ENCODE measurements around the gene GPR62.

The GPR62 gene

DNA sequence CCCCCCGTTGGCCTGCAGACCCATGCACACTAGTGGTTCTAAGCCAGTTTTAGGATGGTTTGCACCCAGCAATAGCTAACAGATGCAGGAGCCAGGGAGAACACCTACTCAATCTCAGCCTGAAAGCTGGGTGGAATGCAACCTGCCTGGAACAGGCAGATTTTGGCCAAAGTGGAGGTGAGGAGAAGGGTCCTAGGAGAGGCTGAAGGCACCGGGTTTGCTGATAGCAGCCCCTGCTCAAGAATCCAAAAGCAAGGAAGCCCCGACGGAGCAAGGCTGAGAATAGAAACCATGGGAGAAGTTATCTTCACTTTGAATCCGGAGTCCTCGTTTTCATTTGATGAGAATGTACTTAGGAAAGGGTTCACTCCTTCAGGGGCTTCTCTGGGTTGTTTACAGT lies 23.4 kb upstream of the GPR62 start:
- Histone ChIP-seq H3K9ac (ENCODE audit: low read depth in 1 of 2, low read length in 2 of 2) (no peak overlapping the region), H3K4me1 (ENCODE audit: control insufficient read depth in 2 of 2, insufficient read depth in 2 of 2, low read length in 2 of 2) (no peaks in the 10 kb centered on the region), H3K27ac (ENCODE audit: low read depth in 2 of 2, low read length in 2 of 2) (no peak overlapping the region), H3K27me3 (ENCODE audit: control insufficient read depth in 2 of 2, insufficient read depth in 2 of 2, low read length in 2 of 2) (no peaks in the 10 kb centered on the region), H3K4me3 (ENCODE audit: low read length in 2 of 2) (no peak overlapping the region), H3K36me3 (ENCODE audit: control insufficient read depth in 2 of 2, insufficient read depth in 2 of 2, low read length in 2 of 2) (peaks cover 32 to 38% of the 10 kb centered on the region in 2 donors), H3K9me3 (ENCODE audit: control insufficient read depth in 2 of 2, low read length in 2 of 2) (no peaks in the 10 kb centered on the region)

DNA sequence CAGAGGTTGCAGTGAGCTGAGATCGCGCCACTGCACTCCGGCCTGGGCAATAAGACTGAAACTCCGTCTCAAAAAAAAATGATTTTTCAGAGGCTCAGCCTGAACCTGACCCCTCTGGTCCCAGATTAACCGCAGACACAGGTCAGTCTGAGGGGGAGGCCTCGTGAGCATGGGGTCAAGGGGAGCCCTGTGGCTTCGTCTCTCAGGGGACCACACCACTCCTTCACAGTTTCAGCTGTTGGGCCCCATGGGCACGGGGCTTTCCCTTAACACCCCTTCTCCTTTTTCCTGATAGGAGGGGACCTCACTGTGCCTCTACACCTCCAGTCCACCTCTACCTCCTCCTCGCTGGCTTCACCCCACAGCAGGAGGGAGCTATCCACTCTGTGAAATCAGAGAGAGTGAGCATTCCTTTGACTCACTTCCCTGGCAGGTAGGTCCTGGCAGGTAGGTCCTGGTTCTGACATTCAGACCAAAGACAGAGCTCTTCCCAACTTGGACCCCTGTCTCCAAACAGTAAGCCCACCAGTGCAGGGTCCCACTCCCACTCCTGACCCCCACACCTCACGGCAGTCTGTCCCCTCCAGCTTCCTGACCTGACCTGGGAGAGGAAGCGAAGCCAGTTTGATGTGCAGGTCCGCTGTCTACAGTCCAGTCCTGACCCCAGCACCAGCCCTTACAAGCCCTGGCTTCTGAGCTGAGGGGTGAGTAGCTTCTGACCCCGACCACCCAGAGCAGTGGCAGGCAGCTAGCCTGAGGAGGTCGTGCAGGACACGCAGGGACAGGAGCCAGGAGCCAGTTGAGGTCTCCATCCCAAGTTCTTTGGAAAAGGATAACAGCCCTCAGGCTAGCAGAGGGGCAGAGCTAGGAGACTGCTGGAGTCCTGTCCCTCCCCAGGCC lies 22.5 kb upstream of the GPR62 start:
- H3K9me3 ChIP-seq (ENCODE audit: control insufficient read depth in 2 of 2, low read length in 2 of 2), result no peaks in the 10 kb centered on the region
- peaks cover 41 to 48% of the 10 kb centered on the region in 2 donors for H3K36me3 ChIP-seq (ENCODE audit: control insufficient read depth in 2 of 2, insufficient read depth in 2 of 2, low read length in 2 of 2)
- H3K4me1 ChIP-seq (ENCODE audit: control insufficient read depth in 2 of 2, insufficient read depth in 2 of 2, low read length in 2 of 2), result no peaks in the 10 kb centered on the region
- H3K9ac ChIP-seq (ENCODE audit: low read depth in 1 of 2, low read length in 2 of 2), result no peak overlapping the region
- no peak overlapping the region for H3K4me3 ChIP-seq (ENCODE audit: low read length in 2 of 2)
- H3K27ac ChIP-seq (ENCODE audit: low read depth in 2 of 2, low read length in 2 of 2), result no peak overlapping the region
- H3K27me3 ChIP-seq (ENCODE audit: control insufficient read depth in 2 of 2, insufficient read depth in 2 of 2, low read length in 2 of 2), result no peaks in the 10 kb centered on the region

DNA sequence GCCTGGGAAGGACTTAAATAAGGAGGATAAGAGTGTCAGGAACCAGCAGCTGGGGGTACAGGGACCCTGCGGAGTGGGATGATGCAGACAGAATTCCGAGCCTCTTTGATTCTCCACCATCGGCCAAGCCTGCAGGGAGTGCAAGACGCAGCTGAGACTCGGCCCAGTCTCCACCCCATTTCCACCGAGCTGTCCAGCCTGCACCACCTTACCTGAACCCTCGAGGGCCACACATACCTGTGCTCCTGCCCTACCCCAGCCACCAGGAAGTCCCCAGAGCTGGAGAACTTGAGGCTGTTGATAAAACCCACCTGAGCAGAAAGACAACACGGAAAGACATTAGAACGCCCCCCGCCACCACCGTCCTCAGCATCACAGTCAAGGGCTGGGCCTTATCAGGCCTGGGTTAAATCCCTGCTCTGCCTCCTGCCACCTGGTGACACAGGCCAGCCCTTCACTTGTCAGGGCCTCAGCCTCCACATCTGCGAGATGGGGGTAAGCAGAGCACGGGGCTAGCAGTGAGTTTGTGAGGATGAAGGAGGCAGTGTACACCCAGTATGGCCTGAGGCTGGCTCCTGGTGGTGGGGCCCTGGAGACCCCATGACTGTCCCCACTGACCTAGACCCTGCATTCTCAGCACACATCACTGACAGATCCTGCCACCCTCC lies 21.6 kb upstream of the GPR62 start:
- Histone ChIP-seq H3K36me3 (ENCODE audit: control insufficient read depth in 2 of 2, insufficient read depth in 2 of 2, low read length in 2 of 2) (peaks cover 44 to 48% of the 10 kb centered on the region in 2 donors), H3K27ac (ENCODE audit: low read depth in 2 of 2, low read length in 2 of 2) (no peak overlapping the region), H3K4me1 (ENCODE audit: control insufficient read depth in 2 of 2, insufficient read depth in 2 of 2, low read length in 2 of 2) (no peaks in the 10 kb centered on the region), H3K9ac (ENCODE audit: low read depth in 1 of 2, low read length in 2 of 2) (no peak overlapping the region), H3K9me3 (ENCODE audit: control insufficient read depth in 2 of 2, low read length in 2 of 2) (no peaks in the 10 kb centered on the region), H3K4me3 (ENCODE audit: low read length in 2 of 2) (no peak overlapping the region), H3K27me3 (ENCODE audit: control insufficient read depth in 2 of 2, insufficient read depth in 2 of 2, low read length in 2 of 2) (no peaks in the 10 kb centered on the region)

DNA sequence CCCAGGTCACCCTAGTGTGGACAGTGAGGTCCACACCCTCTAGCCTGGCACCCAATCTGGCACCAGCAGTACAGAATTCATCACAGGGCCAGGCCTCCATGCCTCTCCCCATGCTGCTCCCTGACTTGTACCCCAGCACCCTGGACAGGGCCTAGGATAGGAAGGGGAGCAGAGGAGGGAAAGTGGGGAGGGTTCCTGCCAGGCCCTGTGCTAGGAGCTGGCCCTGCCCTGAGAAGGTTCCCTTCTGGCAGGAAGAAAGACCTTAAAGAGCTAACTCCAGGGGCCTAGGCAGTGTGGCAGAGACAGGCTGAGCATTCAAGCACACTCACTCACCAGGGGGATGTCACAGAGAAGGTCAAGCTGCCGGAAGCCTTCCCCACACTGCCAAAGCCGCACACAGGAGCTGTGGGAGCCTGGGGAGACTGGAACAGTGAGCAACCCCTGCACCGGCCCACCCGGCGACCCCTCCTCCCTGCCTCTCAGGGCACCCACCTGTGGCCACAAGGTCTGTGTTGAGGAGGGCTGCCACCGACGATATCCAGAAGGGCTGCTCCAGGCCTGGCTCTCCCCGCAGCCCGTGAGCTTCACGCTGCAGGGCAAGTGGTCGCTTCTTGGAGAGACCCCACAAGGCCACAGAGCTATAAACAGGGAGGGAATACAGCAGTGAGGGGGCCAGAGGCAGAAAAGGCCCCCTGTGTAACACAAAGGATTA lies 20.9 kb upstream of the GPR62 start:
- H3K4me1 ChIP-seq (ENCODE audit: control insufficient read depth in 2 of 2, insufficient read depth in 2 of 2, low read length in 2 of 2), result no peaks in the 10 kb centered on the region
- no peaks in the 10 kb centered on the region for H3K9me3 ChIP-seq (ENCODE audit: control insufficient read depth in 2 of 2, low read length in 2 of 2)
- no peak overlapping the region for H3K27ac ChIP-seq (ENCODE audit: low read depth in 2 of 2, low read length in 2 of 2)
- peaks cover 44 to 51% of the 10 kb centered on the region in 2 donors for H3K36me3 ChIP-seq (ENCODE audit: control insufficient read depth in 2 of 2, insufficient read depth in 2 of 2, low read length in 2 of 2)
- no peaks in the 10 kb centered on the region for H3K27me3 ChIP-seq (ENCODE audit: control insufficient read depth in 2 of 2, insufficient read depth in 2 of 2, low read length in 2 of 2)
- H3K9ac ChIP-seq (ENCODE audit: low read depth in 1 of 2, low read length in 2 of 2), result no peak overlapping the region
- H3K4me3 ChIP-seq (ENCODE audit: low read length in 2 of 2), result no peak overlapping the region

DNA sequence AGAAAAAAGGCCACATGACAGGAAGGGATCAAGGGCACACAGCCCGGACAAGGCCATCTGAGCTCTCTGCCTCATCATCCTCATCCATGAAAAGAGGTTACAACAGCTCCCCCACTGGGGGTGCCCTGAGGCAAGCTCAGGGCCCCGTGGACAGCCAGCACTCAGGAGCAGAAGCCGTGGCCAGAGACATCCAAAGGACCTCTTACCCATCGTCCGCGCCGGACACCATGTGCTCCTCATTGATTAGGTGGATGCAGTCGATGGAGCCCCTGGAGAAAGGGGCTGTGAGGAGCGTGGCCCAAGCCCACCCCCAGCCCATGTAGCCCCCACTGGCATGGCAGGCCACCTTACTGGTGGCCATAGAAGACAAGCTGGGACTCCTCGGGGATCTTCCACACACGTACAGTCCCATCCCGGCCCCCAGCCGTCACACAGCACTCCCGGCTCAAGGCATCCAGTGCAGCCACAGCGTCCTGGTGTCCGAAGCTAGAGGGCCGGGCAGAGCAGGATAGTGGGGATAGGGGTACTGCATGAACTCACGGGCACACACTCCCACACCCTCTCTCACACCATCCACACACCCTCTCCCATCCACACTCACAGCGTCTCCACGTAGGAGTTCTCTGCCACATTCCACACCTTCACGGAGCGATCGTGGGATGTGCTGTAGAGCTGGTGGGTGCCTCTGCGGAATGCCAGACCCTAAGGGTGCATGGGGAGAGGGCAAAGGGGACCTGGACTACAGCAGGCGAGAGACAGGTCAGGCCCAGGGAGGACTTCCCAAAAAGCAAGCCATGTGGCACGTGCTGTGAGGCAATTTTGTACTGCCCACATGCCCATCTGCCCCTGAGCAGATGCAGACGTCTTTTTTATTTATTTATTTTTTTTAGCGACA lies 19.9 kb upstream of the GPR62 start:
- H3K4me1 ChIP-seq (ENCODE audit: control insufficient read depth in 2 of 2, insufficient read depth in 2 of 2, low read length in 2 of 2), result no peaks in the 10 kb centered on the region
- no peak overlapping the region for H3K9ac ChIP-seq (ENCODE audit: low read depth in 1 of 2, low read length in 2 of 2)
- H3K27me3 ChIP-seq (ENCODE audit: control insufficient read depth in 2 of 2, insufficient read depth in 2 of 2, low read length in 2 of 2), result no peaks in the 10 kb centered on the region
- H3K27ac ChIP-seq (ENCODE audit: low read depth in 2 of 2, low read length in 2 of 2), result no peak overlapping the region
- no peaks in the 10 kb centered on the region for H3K9me3 ChIP-seq (ENCODE audit: control insufficient read depth in 2 of 2, low read length in 2 of 2)
- peaks cover 44 to 51% of the 10 kb centered on the region in 2 donors for H3K36me3 ChIP-seq (ENCODE audit: control insufficient read depth in 2 of 2, insufficient read depth in 2 of 2, low read length in 2 of 2)
- no peak overlapping the region for H3K4me3 ChIP-seq (ENCODE audit: low read length in 2 of 2)

DNA sequence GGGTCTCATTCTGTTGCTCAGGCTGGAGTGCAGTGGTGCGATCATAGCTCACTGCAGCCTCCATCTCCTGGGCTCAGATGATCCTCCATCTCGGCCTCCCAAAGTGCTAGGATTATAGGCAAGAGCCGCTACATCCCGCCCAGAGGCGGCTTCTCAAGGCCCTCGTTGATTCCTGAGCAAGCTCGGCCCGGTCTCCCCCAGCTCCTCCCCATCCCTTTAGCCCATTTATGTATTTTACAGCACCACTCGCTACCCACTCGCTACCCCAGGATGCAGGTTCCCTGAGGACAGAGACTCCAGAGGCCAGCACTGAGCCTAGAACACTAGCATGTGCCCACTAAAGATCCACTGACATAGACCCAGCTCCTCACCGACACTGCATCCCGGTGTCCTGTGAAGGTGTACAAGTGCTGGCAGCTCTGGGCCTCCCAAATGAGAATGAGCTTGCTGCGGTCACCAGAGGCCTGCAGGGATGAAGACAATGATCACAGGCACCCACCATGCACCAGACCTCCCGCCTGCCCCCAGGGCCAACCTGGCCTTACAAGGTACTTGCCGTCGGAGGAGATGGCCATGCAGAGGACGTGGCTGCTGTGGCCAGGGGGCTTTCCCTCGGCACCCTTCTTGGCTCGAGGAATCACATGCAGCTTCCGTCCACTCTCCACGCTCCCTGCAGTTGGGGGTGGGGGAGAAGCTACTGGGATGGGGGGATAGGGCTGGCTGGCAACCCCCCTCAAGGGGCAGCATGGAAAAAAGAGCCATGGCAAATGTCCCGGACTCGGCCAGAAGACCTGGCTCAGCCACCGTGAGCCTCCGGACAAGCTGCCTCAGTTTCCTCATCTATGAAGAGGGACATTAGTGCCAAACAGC lies 19.1 kb upstream of the GPR62 start:
- no peak overlapping the region for H3K9ac ChIP-seq (ENCODE audit: low read depth in 1 of 2, low read length in 2 of 2)
- no peaks in the 10 kb centered on the region for H3K27me3 ChIP-seq (ENCODE audit: control insufficient read depth in 2 of 2, insufficient read depth in 2 of 2, low read length in 2 of 2)
- H3K4me1 ChIP-seq (ENCODE audit: control insufficient read depth in 2 of 2, insufficient read depth in 2 of 2, low read length in 2 of 2), result peaks cover 4 to 7% of the 10 kb centered on the region in 2 donors
- H3K36me3 ChIP-seq (ENCODE audit: control insufficient read depth in 2 of 2, insufficient read depth in 2 of 2, low read length in 2 of 2), result peaks cover 44 to 51% of the 10 kb centered on the region in 2 donors
- H3K27ac ChIP-seq (ENCODE audit: low read depth in 2 of 2, low read length in 2 of 2), result no peak overlapping the region
- H3K9me3 ChIP-seq (ENCODE audit: control insufficient read depth in 2 of 2, low read length in 2 of 2), result no peaks in the 10 kb centered on the region
- H3K4me3 ChIP-seq (ENCODE audit: low read length in 2 of 2), result no peak overlapping the region

DNA sequence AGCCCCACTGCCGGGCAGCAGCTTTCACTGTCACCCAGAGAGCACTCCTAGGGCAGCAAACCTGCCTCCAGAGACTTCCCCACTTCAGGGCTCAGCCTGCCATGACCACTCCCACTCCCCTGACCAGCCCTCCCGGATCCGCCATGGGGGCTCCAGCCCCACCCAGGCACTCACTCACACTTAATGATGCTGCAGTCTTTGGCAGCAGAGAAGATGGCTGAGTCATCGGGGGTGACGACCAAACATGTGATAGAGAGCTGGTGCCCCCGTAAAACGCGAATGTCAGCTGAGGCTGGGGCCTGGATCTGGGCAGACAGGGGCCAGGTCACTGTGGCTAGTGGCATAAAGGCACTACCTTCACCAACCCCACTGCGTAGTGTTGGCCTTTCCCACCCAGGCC lies 18.2 kb upstream of the GPR62 start:
- Histone ChIP-seq H3K4me3 (ENCODE audit: low read length in 2 of 2) (no peak overlapping the region), H3K4me1 (ENCODE audit: control insufficient read depth in 2 of 2, insufficient read depth in 2 of 2, low read length in 2 of 2) (peaks cover 5 to 10% of the 10 kb centered on the region in 2 donors), H3K9ac (ENCODE audit: low read depth in 1 of 2, low read length in 2 of 2) (no peak overlapping the region), H3K36me3 (ENCODE audit: control insufficient read depth in 2 of 2, insufficient read depth in 2 of 2, low read length in 2 of 2) (peaks cover 44 to 51% of the 10 kb centered on the region in 2 donors), H3K9me3 (ENCODE audit: control insufficient read depth in 2 of 2, low read length in 2 of 2) (no peaks in the 10 kb centered on the region), H3K27me3 (ENCODE audit: control insufficient read depth in 2 of 2, insufficient read depth in 2 of 2, low read length in 2 of 2) (no peaks in the 10 kb centered on the region), H3K27ac (ENCODE audit: low read depth in 2 of 2, low read length in 2 of 2) (no peak overlapping the region)

DNA sequence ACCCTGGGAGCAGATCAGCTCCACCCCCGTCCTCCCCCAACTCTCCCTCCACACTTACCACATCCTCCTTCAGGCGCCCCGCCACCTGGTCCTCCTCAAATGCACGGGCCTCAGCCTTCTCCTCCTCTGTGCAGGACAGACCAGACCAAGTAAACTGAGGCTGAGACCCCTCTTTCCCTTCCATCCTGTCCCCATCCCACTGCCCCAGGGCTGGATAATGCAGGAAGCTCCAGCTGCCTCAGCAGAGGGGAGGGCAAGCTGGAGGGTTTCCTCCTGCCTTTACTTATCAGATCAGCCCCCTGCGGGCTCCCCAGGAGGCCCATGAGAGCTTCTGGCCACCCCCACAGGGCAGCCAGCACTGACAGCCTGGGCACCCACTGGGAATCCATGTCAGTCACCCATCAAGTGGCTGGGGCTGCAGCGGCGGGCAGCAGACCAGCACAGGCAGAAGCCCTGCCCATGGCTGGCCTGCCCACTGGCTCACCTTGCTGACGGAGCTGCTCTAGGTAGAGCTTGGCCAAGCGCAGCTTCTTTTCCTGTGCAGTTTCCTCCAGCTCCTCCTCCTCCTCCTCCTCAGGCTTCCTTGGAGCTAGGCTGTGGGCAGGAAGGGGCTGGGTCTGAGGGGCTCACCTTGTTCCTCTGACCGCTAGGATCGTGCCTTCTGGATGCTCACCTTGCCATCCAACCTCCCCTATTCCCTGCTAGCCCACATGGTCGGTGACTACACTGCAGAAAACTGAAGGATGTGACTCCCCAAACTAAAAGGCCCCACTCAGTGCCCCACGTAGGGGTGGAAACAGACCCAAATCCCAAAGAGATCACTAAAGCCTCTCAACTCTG lies 17.4 kb upstream of the GPR62 start:
- peaks cover 40 to 49% of the 10 kb centered on the region in 2 donors for H3K36me3 ChIP-seq (ENCODE audit: control insufficient read depth in 2 of 2, insufficient read depth in 2 of 2, low read length in 2 of 2)
- peaks cover 12 to 17% of the 10 kb centered on the region in 2 donors for H3K4me1 ChIP-seq (ENCODE audit: control insufficient read depth in 2 of 2, insufficient read depth in 2 of 2, low read length in 2 of 2)
- no peak overlapping the region for H3K4me3 ChIP-seq (ENCODE audit: low read length in 2 of 2)
- H3K27ac ChIP-seq (ENCODE audit: low read depth in 2 of 2, low read length in 2 of 2), result no peak overlapping the region
- H3K9ac ChIP-seq (ENCODE audit: low read depth in 1 of 2, low read length in 2 of 2), result no peak overlapping the region
- H3K27me3 ChIP-seq (ENCODE audit: control insufficient read depth in 2 of 2, insufficient read depth in 2 of 2, low read length in 2 of 2), result no peaks in the 10 kb centered on the region
- H3K9me3 ChIP-seq (ENCODE audit: control insufficient read depth in 2 of 2, low read length in 2 of 2), result no peaks in the 10 kb centered on the region
